Muscle layer of colon (tissue), 2 donors: ENCODE results near the gene RAMACL.

Experiments used
- H3K27ac ChIP-seq: one replicate; pipeline ENCODE4 v1.7.0; 2013; ENCODE audit warnings: low read depth, mild to moderate bottlenecking, low read length, moderate library complexity
- H3K27me3 ChIP-seq, 2 donors: one replicate each; pipeline ENCODE4 v1.7.0; 2013; ENCODE audit warnings: low read length in 2 of 2, mild to moderate bottlenecking in 2 of 2; ENCODE audit not compliant: insufficient read depth in 2 of 2, control insufficient read depth in 1 of 2
- H3K36me3 ChIP-seq: one replicate; pipeline ENCODE4 v1.7.0; 2013; ENCODE audit warnings: mild to moderate bottlenecking, low read length; ENCODE audit not compliant: insufficient read depth
- H3K4me1 ChIP-seq: one replicate; pipeline ENCODE4 v1.7.0; 2013; ENCODE audit warnings: mild to moderate bottlenecking, low read length; ENCODE audit not compliant: insufficient read depth
- H3K4me3 ChIP-seq, 2 donors: one replicate each; pipeline ENCODE4 v1.7.0; 2013; ENCODE audit warnings: low read length in 2 of 2, low read depth in 1 of 2, mild to moderate bottlenecking in 1 of 2, moderate library complexity in 1 of 2
- H3K9ac ChIP-seq: one replicate; pipeline ENCODE4 v1.7.0; 2013; ENCODE audit warnings: low read length
- H3K9me3 ChIP-seq: one replicate; pipeline ENCODE4 v1.7.0; 2013; ENCODE audit warnings: mild to moderate bottlenecking, low read length
- donor health status: abdominal sarcoma.
- donor health status: Adenocarcinoma of cecum.

Gene RAMACL

GRCh38 chr6:166591961-166592520 lies 5.6 kb upstream of the RAMACL start:
- Histone ChIP-seq H3K4me3 (no peak overlapping the region), H3K27me3 (no peaks in the 10 kb centered on the region), H3K27ac (no peak overlapping the region), H3K36me3 (no peaks in the 10 kb centered on the region), H3K4me1 (peaks cover 14% of the 10 kb centered on the region), H3K9me3 (no peaks in the 10 kb centered on the region), H3K9ac (no peak overlapping the region)

GRCh38 chr6:166591026-166591425 lies 4.5 kb upstream of the RAMACL start:
- Histone ChIP-seq H3K36me3 (no peaks in the 10 kb centered on the region), H3K4me1 (peaks cover 14% of the 10 kb centered on the region), H3K9me3 (no peaks in the 10 kb centered on the region), H3K9ac (no peak overlapping the region), H3K27me3 (no peaks in the 10 kb centered on the region), H3K4me3 (no peak overlapping the region), H3K27ac (no peak overlapping the region)

- Histone ChIP-seq H3K9ac (no peak overlapping the region), H3K36me3 (no peaks in the 10 kb centered on the region), H3K4me1 (peaks cover 8% of the 10 kb centered on the region), H3K4me3 (no peak overlapping the region), H3K27me3 (no peaks in the 10 kb centered on the region), H3K27ac (no peak overlapping the region), H3K9me3 (no peaks in the 10 kb centered on the region)
Measured at GRCh38 chr6:166589786-166590574, 3.5 kb upstream of the RAMACL start.

GRCh38 chr6:166589337-166589731 lies 2.9 kb upstream of the RAMACL start:
- Histone ChIP-seq H3K4me1 (peaks cover 8% of the 10 kb centered on the region), H3K27ac (no peak overlapping the region), H3K9me3 (no peaks in the 10 kb centered on the region), H3K27me3 (no peaks in the 10 kb centered on the region), H3K4me3 (no peak overlapping the region), H3K9ac (no peak overlapping the region), H3K36me3 (no peaks in the 10 kb centered on the region)

- Histone ChIP-seq H3K36me3 (no peaks in the 10 kb centered on the region), H3K4me3 (no peak overlapping the region), H3K9me3 (no peaks in the 10 kb centered on the region), H3K27me3 (no peaks in the 10 kb centered on the region), H3K27ac (no peak overlapping the region), H3K9ac (no peak overlapping the region), H3K4me1 (peaks cover 12% of the 10 kb centered on the region)
Measured at GRCh38 chr6:166588691-166589336, 2.3 kb upstream of the RAMACL start.

GRCh38 chr6:166587631-166588413 lies 1.3 kb upstream of the RAMACL start:
- no peak overlapping the region for H3K4me3 ChIP-seq
- no peaks in the 10 kb centered on the region for H3K36me3 ChIP-seq
- peaks cover 14% of the 10 kb centered on the region for H3K4me1 ChIP-seq
- H3K27ac ChIP-seq, result no peak overlapping the region
- H3K9me3 ChIP-seq, result no peaks in the 10 kb centered on the region
- no peak overlapping the region for H3K9ac ChIP-seq
- H3K27me3 ChIP-seq, result no peaks in the 10 kb centered on the region

- Histone ChIP-seq H3K4me3 (no peak overlapping the region), H3K4me1 (peaks cover 14% of the 10 kb centered on the region), H3K9me3 (no peaks in the 10 kb centered on the region), H3K27me3 (no peaks in the 10 kb centered on the region), H3K36me3 (no peaks in the 10 kb centered on the region), H3K9ac (no peak overlapping the region), H3K27ac (no peak overlapping the region)
Measured at GRCh38 chr6:166584853-166585429, 1.5 kb downstream of the RAMACL start.

GRCh38 chr6:166584155-166584554 lies 2.3 kb downstream of the RAMACL start:
- H3K27me3 ChIP-seq, result no peaks in the 10 kb centered on the region
- H3K36me3 ChIP-seq, result no peaks in the 10 kb centered on the region
- H3K4me1 ChIP-seq, result peaks cover 7% of the 10 kb centered on the region
- no peak overlapping the region for H3K27ac ChIP-seq
- no peaks in the 10 kb centered on the region for H3K9me3 ChIP-seq
- no peak overlapping the region for H3K4me3 ChIP-seq
- H3K9ac ChIP-seq, result no peak overlapping the region

- no peaks in the 10 kb centered on the region for H3K27me3 ChIP-seq
- H3K27ac ChIP-seq, result no peak overlapping the region
- H3K9ac ChIP-seq, result no peak overlapping the region
- no peak overlapping the region for H3K4me3 ChIP-seq
- no peaks in the 10 kb centered on the region for H3K9me3 ChIP-seq
- H3K36me3 ChIP-seq, result no peaks in the 10 kb centered on the region
- H3K4me1 ChIP-seq, result peaks cover 6% of the 10 kb centered on the region
Measured at GRCh38 chr6:166583230-166583965, 3.1 kb downstream of the RAMACL start.

- H3K9ac ChIP-seq, result no peak overlapping the region
- H3K4me1 ChIP-seq, result peaks cover 6% of the 10 kb centered on the region
- H3K4me3 ChIP-seq, result no peak overlapping the region
- H3K27me3 ChIP-seq, result no peaks in the 10 kb centered on the region
- H3K9me3 ChIP-seq, result no peaks in the 10 kb centered on the region
- H3K36me3 ChIP-seq, result no peaks in the 10 kb centered on the region
- no peak overlapping the region for H3K27ac ChIP-seq
Measured at GRCh38 chr6:166582258-166582657, 4.2 kb downstream of the RAMACL start.
